Panc1 (cell line): ENCODE measurements around the gene GPR139.

Source experiments
- CTCF ChIP-seq: fragments of 450-650 bp; IDR thresholded peaks from 2 replicates; pipeline ENCODE4 v1.5.1; 2017; ENCODE audit warnings: mild to moderate bottlenecking
- POLR2AphosphoS5 ChIP-seq: IDR thresholded peaks from 2 replicates; pipeline ENCODE4 v1.6.1; 2012; ENCODE audit warnings: mild to moderate bottlenecking, low read depth, low read length, moderate library complexity

GRCh38 chr16:19984135-19984534 is 89.6 kb downstream of the GPR139 start:
- TF ChIP-seq CTCF (no peak), POLR2AphosphoS5 (no peak)
